Coronary artery (tissue), 2 donors: ENCODE data around the gene RPS2.

Source experiments
- DNase-seq: peaks from one replicate; pipeline ENCODE4 v3.0.0-alpha.2; 2017; ENCODE audit warnings: low spot score
- H3K27ac ChIP-seq, 2 donors: fragments of 200-600 bp; sonication (generic); one replicate each; pipeline ENCODE4 v1.5.1; 2016 to 2019
- H3K4me3 ChIP-seq: fragments of 200-600 bp; sonication (generic); 2 replicates; pipeline ENCODE4 v1.5.1; 2016; ENCODE audit warnings: mild to moderate bottlenecking, moderate library complexity
- CTCF ChIP-seq: fragments of 200-600 bp; sonication (generic); IDR thresholded peaks from one replicate; pipeline ENCODE4 v1.5.1; 2019; ENCODE audit warnings: antibody characterized with exemption

RPS2 gene

DNA sequence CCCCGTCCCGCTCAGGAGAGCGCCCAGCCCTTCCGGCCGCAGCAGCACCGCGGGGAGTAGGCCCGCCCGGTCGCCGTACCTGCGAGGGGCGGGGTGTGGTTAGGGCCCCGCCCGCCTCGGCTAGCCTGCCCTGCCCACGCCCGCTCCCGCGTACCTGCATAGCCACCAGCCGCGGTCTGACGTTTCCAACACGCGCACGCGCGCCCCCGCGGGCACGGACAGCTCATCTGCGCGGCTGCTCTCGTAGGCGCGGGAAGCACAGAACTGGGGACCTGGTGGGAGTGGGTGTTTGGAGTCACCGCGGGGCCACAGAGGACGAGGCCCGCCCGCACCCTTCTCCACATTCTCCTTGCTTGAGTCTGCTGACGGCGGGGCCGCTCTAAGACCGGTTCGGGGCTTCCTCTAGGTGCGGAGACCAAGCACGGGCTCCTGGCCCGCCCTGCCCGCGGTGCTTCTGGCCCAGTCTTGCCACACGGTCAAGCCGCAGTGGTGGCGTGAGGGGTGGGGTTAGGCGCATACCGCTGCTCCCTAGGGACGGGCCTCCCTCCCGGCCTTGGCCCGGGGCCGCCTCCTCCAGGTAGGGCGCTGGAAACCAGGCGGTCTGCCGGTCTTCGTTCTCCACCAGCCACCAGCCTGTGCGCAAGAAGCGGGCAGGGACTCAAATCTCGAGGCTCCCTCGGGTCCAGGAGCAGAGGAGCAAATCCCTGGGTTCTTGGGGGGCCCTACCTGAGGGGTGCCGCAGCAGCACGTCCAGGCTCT, 14.8 kb upstream of the RPS2 start:
- no peak for TF ChIP-seq CTCF
- H3K27ac ChIP-seq, result no peak overlapping the region
- H3K4me3 ChIP-seq, result no peak overlapping the region

DNA sequence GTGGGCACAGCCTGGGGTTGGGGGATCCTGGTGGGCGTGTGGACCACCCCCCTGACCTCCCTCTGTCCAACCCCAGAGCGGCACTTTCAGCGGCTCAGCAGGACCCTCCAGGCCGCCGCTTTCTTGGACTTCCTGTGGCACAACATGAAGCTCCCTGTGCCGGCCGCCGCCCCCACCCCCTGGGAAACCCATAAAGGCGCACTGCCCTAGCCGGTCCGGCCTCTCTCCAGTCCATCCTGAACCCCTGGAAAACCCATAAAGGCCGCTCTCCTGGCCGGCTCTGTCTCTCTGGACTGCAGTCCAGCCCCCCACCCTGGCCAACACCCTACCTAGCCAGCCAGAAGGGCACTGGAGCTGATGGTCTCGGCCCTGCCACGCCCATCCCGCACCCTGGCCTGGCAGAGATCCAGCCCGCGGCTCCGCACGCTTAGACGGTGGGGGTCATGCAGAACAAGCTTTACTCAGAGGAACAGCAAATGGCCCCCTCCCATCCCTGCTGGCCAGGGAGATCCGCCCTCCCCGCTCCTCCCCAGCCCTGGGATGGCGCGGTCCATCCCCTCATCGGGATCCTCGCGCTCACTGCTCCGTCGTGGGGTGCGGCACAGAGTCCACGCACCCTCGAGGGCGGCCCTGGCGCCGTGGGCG, 14.0 kb upstream of the RPS2 start:
- TF ChIP-seq CTCF, result no peak
- no peak overlapping the region for H3K27ac ChIP-seq
- no peak overlapping the region for H3K4me3 ChIP-seq
- no peak for DNase-seq

More for the DNA sequence above, 14.8 kb upstream of the RPS2 start:
- DNase-seq, result no peak

DNA sequence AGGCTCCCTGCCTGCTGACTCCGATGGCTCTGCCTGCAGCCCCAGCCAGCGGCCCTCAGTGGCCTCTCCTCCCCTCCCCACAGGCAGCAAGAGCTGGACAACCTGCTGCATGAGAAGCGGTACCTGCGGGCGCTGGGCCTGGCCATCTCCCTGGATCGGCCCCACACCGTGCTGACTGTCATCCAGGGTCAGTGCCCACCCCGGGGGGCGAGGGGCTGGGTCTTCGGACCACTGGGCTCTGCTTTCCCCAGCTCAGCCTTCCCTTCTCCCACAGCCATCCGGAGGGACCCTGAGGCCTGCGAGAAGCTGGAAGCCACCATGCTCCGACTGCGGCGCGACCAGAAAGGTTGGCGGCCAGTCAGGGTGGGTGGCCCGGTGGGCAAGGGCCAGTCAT, 13.2 kb upstream of the RPS2 start:
- Histone ChIP-seq H3K4me3 (no peak overlapping the region), H3K27ac (no peak overlapping the region)
- no peak for DNase-seq
- TF ChIP-seq CTCF, result no peak

GRCh38 chr16:1976951-1977874, 12.6 kb upstream of the RPS2 start:
- H3K4me3 ChIP-seq, result no peak overlapping the region
- no peak overlapping the region for H3K27ac ChIP-seq
- DNase-seq, result no peak
- TF ChIP-seq CTCF, result no peak

DNA sequence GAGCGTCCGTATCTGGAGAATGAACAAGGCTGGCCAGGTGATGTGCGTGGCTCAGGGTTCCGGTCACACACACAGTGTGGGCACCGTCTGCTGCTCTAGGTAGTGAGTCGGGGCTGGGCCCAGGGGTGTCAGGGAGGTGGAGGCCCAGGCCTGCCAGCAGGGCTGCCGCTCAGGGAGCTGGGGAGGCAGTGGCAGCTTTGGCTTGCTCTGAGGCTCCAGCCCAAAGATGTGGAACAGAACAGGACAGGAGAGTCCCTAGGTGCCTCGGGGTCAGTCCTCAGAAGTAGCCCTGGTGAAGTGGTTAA, 11.5 kb upstream of the RPS2 start:
- no peak for DNase-seq
- H3K4me3 ChIP-seq, result no peak overlapping the region
- TF ChIP-seq CTCF, result no peak
- H3K27ac ChIP-seq, result no peak overlapping the region

DNA sequence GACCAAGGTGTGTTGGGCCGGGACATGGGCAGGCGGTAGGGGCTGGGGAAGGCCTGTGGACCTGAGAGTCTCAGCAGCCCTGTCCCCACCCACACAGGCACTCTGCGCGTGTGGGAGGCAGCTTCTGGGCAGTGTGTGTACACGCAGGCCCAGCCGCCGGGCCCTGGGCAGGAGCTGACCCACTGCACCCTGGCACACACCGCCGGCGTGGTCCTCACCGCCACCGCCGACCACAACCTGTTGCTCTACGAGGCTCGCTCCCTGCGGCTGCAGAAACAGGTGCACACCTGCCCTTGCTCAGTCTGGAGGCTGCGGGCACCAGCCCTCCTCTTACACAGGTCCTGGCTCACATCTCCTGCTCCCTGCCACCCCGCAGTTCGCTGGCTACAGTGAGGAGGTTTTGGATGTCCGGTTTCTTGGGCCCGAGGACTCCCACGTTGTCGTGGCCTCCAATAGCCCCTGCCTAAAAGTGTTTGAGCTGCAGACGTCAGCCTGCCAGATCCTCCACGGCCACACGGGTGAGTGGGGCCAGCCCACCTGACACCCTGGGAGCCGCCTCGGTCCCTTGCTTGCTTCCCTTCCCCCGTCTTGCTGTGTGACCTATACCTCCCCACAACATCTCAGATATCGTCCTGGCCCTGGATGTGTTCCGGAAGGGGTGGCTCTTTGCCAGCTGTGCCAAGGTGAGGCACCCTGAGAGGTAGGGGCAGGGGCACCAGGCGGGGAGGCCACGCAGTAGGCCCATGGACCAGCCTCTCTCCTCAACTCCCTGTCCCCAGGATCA, 11.0 kb upstream of the RPS2 start:
- no peak for TF ChIP-seq CTCF

More for the DNA sequence above, 11.0 kb upstream of the RPS2 start:
- no peak overlapping the region for H3K27ac ChIP-seq
- H3K4me3 ChIP-seq, result no peak overlapping the region
- no peak for DNase-seq
